Right renal cortex interstitium (tissue), 3 donors: ENCODE measurements around the gene LRBA. TPM values are rescaled to one million over a fixed set of nuclear protein-coding genes. Genes with fewer than 3 reads are reported as not detected.

ENCODE experiments used
- DNase-seq, 3 donors: peaks; one replicate each; pipeline ENCODE4 v3.0.0-alpha.2; 2013; ENCODE audit warnings: low read depth in 3 of 3, low spot score in 2 of 3
- polyA plus RNA-seq, 3 donors: library from polyadenylated mRNA; unstranded; fragments of 120-200 nt; gene quantifications; one replicate each; pipeline ENCODE4 v1.2.1, GENCODE V29; 2013; ENCODE audit not compliant: insufficient read length in 3 of 3

LRBA gene
- polyA plus RNA-seq, 3 donors: 73.2 to 74.5 (median 73.8) TPM

- DNase-seq: no peak
Observed at GRCh38 chr4:150315691-150316090, 699.4 kb downstream of the LRBA start.

GRCh38 chr4:150315175-150315574 is 699.9 kb downstream of the LRBA start:
- peak in 1 of 3 donors; percentile 12 for DNase-seq

GRCh38 chr4:150314031-150314430 is 701.1 kb downstream of the LRBA start:
- DNase-seq: no peak

- DNase-seq: no peak
Observed at GRCh38 chr4:150310159-150310895, 704.8 kb downstream of the LRBA start.

- no peak for DNase-seq
Observed at GRCh38 chr4:150308824-150309472, 706.1 kb downstream of the LRBA start.

GRCh38 chr4:150306719-150307118 is 708.4 kb downstream of the LRBA start:
- no peak for DNase-seq

- no peak for DNase-seq
Observed at GRCh38 chr4:150305995-150306394, 709.1 kb downstream of the LRBA start.

GRCh38 chr4:150302553-150302952 is 712.5 kb downstream of the LRBA start:
- DNase-seq: no peak

- no peak for DNase-seq
Observed at GRCh38 chr4:150299816-150300215, 715.3 kb downstream of the LRBA start.

- DNase-seq: peak in 2 of 3 donors; percentile 15 to 20
Observed at GRCh38 chr4:150297861-150298474, 717.1 kb downstream of the LRBA start.

- no peak for DNase-seq
Observed at GRCh38 chr4:150289881-150290280, 725.2 kb downstream of the LRBA start.

GRCh38 chr4:150289198-150289597 is 725.9 kb downstream of the LRBA start:
- no peak for DNase-seq

- no peak for DNase-seq
Observed at GRCh38 chr4:150286656-150287055, 728.4 kb downstream of the LRBA start.

- DNase-seq: no peak
Observed at GRCh38 chr4:150283689-150284088, 731.4 kb downstream of the LRBA start.

- DNase-seq: no peak
Observed at GRCh38 chr4:150280975-150281374, 734.1 kb downstream of the LRBA start.

GRCh38 chr4:150280081-150280895 is 734.8 kb downstream of the LRBA start:
- no peak for DNase-seq

GRCh38 chr4:150278206-150278605 is 736.9 kb downstream of the LRBA start:
- no peak for DNase-seq

- no peak for DNase-seq
Observed at GRCh38 chr4:150268444-150268843, 746.6 kb downstream of the LRBA start.

- no peak for DNase-seq
Observed at GRCh38 chr4:150265806-150266205, 749.3 kb downstream of the LRBA start.

GRCh38 chr4:150264595-150265161 is 750.4 kb downstream of the LRBA start:
- no peak for DNase-seq

- no peak for DNase-seq
Observed at GRCh38 chr4:150262611-150263010, 752.5 kb downstream of the LRBA start.
